T-cell (primary cell): ENCODE data around the gene CTBP2. TPM values are rescaled to one million over a fixed set of nuclear protein-coding genes. Genes with fewer than 3 reads are reported as not detected.

Source experiments
- ATAC-seq, 4 experiments: fragments of 200-7000 bp in 3 of 4; fragments of 150-1000 bp in 1 of 4; cut with Tn5 transposase; replicated peaks in 1 of 4; 1 replicate in 3 of 4; 2 replicates in 1 of 4; pipeline ENCODE4 v1.10.0; 2021; ENCODE audit warnings: moderate library complexity in 3 of 4, mild to moderate bottlenecking in 2 of 4, moderate number of reproducible peaks in 1 of 4
- CTCF ChIA-PET, 2 donors: fragments of 300-600 bp; sonication (Branson Sonifier 250); formaldehyde crosslinking; loops; one replicate each; lab custom pipeline; 2022; ENCODE audit warnings: antibody characterized with exemption in 2 of 2; lab: Charles Lee
- POLR2A ChIA-PET, 2 donors: fragments of 300-600 bp; sonication (Branson Sonifier 250); formaldehyde crosslinking; loops; one replicate each; lab custom pipeline; 2022; ENCODE audit warnings: antibody characterized with exemption in 2 of 2; lab: Charles Lee
- DNase-seq, 35 experiments: peaks; one replicate each; pipeline versions ENCODE4 v3.0.0 to v3.0.0-alpha.2; 2013 to 2023
- H3K27ac ChIP-seq: one replicate; pipeline ENCODE4 v1.5.1; 2013; ENCODE audit warnings: low read length
- H3K27me3 ChIP-seq, 2 experiments: replicated peaks in 1 of 2; 1 replicate in 1 of 2; 2 replicates in 1 of 2; pipeline versions ENCODE4 v1.6.1 to v1.7.0; 2013; ENCODE audit warnings: low read length in 1 of 2, mixed read lengths in 1 of 2; ENCODE audit not compliant: control insufficient read depth in 2 of 2, insufficient read depth in 2 of 2; ENCODE audit errors: extremely low read depth in 1 of 2
- H3K36me3 ChIP-seq, 2 donors: 1 replicate in 1 of 2; 2 replicates in 1 of 2; pipeline versions ENCODE4 v1.6.1 to v1.7.0; 2013; ENCODE audit warnings: low read length in 1 of 2; ENCODE audit not compliant: control insufficient read depth in 2 of 2, insufficient read depth in 1 of 2; ENCODE audit errors: extremely low read depth in 1 of 2
- H3K4me1 ChIP-seq, 2 experiments: 1 replicate in 1 of 2; 2 replicates in 1 of 2; pipeline versions ENCODE4 v1.6.1 to v1.7.0; 2013; ENCODE audit warnings: low read length in 2 of 2, mixed read lengths in 1 of 2; ENCODE audit not compliant: insufficient read depth in 2 of 2, control insufficient read depth in 1 of 2; ENCODE audit errors: extremely low read depth in 1 of 2
- H3K4me3 ChIP-seq, 2 donors: 1 replicate in 1 of 2; 2 replicates in 1 of 2; pipeline versions ENCODE4 v1.5.1 to v1.7.0; 2013; ENCODE audit warnings: mild to moderate bottlenecking in 2 of 2, low read length in 1 of 2, moderate library complexity in 1 of 2; ENCODE audit not compliant: control insufficient read depth in 1 of 2; ENCODE audit errors: extremely low read depth in 1 of 2
- H3K9me3 ChIP-seq: 2 replicates; pipeline ENCODE4 v1.7.0; 2013
- H3K27ac Mint-ChIP-seq, 2 donors: one replicate each; pipeline ENCODE4 v1.8.0; 2020 to 2021; ENCODE audit warnings: mild to moderate bottlenecking in 2 of 2, mixed read lengths in 2 of 2
- H3K27me3 Mint-ChIP-seq, 2 donors: one replicate each; pipeline ENCODE4 v1.8.0; 2021 to 2022; ENCODE audit warnings: mixed read lengths in 2 of 2
- H3K36me3 Mint-ChIP-seq: one replicate; pipeline ENCODE4 v1.8.0; 2021; ENCODE audit warnings: mixed read lengths
- H3K4me1 Mint-ChIP-seq, 3 donors: one replicate each; pipeline ENCODE4 v1.8.0; 2020 to 2022; ENCODE audit warnings: mixed read lengths in 3 of 3, mild to moderate bottlenecking in 1 of 3
- H3K4me3 Mint-ChIP-seq, 3 donors: one replicate each; pipeline ENCODE4 v1.8.0; 2020 to 2022; ENCODE audit warnings: mild to moderate bottlenecking in 3 of 3, mixed read lengths in 3 of 3, moderate library complexity in 3 of 3
- H3K9me3 Mint-ChIP-seq, 3 donors: one replicate each; pipeline ENCODE4 v1.8.0; 2020 to 2022; ENCODE audit warnings: mixed read lengths in 3 of 3
- WGBS: methylation state at CpG from one replicate; pipeline ENCODE4 v1.1.5; 2013; ENCODE audit warnings: missing lambda C conversion rate; ENCODE audit not compliant: insufficient coverage; 5-methylcytosine and 5-hydroxymethylcytosine counted together
- total RNA-seq, 35 experiments: library from RNA in 6 of 35; stranded (reverse) in 6 of 35; fragments of 120-200 nt in 1 of 35; gene quantifications; one replicate each; pipeline versions ENCODE4 v1.2.1 to v1.2.4 and lab custom pipeline; 2013 to 2026

The CTBP2 gene
- total RNA-seq, 5 donors from 2014 or later (not counting 1 experiment from before 2014, with no cell fraction given): 1.1 to 5.8 (median 3.1) TPM

DNA sequence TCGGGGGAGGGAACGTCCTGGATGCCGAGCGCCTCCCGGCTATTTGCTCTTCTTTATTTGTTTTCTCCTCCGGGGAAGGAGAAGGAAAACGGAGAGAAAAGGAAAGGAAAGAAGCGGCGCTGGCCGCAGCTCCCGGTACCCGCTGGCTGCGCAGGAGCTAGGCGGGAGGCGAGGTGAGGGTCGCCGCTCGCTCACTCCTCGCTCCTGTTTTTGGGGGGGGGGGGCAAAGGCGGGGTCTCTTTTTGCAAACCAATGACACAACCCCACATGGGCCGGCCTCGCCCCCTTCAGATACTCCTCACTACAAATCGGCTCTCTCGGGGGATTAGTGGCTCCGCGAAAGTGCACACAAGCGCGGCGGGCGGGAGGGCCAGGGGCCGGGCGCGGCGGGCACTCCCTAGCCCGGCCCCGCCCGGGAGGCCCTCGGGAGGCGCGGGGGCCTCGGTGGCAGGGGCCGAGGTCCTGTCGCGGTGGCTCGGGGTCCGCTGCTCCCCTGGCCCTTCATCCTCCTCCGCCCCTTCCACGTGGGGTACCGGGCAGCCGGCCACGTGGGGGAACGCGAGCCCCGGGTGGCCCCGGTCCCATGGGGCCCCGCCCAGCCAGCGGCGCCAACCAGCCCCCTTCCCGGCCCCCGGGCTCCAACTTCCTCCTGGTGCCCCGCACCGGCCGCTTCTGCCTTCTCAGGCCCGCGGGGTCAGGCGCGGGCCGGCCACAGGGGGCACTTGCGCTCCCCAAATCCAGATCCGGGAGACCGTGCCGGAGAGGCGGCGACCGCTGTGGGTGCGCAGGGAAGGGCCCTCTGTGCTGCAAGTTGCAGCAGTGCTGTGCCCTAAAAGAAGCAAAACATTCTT is 718 bp upstream of the CTBP2 start:
- Mint-ChIP-seq H3K27ac (no peak overlapping the region), H3K9me3 (no peaks in the 10 kb centered on the region), H3K27me3 (peaks cover 36 to 47% of the 10 kb centered on the region in 2 donors), H3K4me1 (peaks cover 6 to 9% (median 8%) of the 10 kb centered on the region in 3 donors), H3K4me3 (peak overlapping the region; percentile 63 to 70 (median 65)), H3K36me3 (no peaks in the 10 kb centered on the region)
- peaks cover 0 to 34% of the 10 kb centered on the region in 2 experiments for H3K27me3 ChIP-seq
- peak; percentile 21 to 53 (median 34) for ATAC-seq
- H3K36me3 ChIP-seq: no peaks in the 10 kb centered on the region
- DNase-seq: peak in 6 of 35 experiments; percentile 14 to 45 (median 22)
- 1% methylated on average over 46 of the region's 76 CpGs for WGBS
- no peaks in the 10 kb centered on the region for H3K9me3 ChIP-seq
- CTCF ChIA-PET: no interaction called here
- H3K4me1 ChIP-seq: peaks cover 2 to 13% of the 10 kb centered on the region in 2 experiments
- peak overlapping the region; percentile 23 to 62 for H3K4me3 ChIP-seq
- POLR2A ChIA-PET: no interaction called here
- no peak overlapping the region for H3K27ac ChIP-seq

DNA sequence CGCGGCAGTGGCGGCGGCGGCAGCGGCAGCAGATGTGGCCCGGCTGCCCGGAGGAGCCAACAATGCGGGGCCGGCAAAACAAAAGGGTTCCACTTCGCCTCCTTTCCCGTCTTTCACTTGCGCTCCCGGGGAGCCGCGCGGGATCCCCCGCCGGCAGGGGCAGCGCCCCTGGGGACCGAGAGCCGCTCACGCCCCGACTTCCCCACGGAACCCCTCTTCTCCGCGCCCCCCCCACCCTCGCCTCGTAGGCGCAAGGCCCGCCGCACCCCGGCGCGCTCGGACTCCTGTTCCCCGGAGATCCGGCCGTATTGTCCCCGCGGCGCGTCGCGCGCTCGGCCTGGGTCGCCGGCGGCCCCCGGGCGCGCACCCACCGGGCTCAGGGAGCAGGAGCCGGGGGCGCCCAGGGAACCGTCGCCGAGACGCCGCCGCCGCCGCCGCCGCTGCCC is 854 bp downstream of the CTBP2 start:
- Mint-ChIP-seq H3K4me1 (peaks cover 6 to 9% (median 8%) of the 10 kb centered on the region in 3 donors), H3K9me3 (no peaks in the 10 kb centered on the region), H3K4me3 (peak overlapping the region in 1 of 3 donors; percentile 50), H3K27me3 (peaks cover 47 to 56% of the 10 kb centered on the region in 2 donors), H3K36me3 (no peaks in the 10 kb centered on the region), H3K27ac (no peak overlapping the region)
- Histone ChIP-seq H3K9me3 (no peaks in the 10 kb centered on the region), H3K4me3 (peak overlapping the region; percentile 12 to 32), H3K4me1 (peaks cover 2 to 13% of the 10 kb centered on the region in 2 experiments), H3K27ac (no peak overlapping the region), H3K36me3 (no peaks in the 10 kb centered on the region), H3K27me3 (peaks cover 0 to 39% of the 10 kb centered on the region in 2 experiments)
- POLR2A ChIA-PET: no interaction called here
- DNase-seq: no peak
- WGBS: 1% methylated on average over 58 of the region's 66 CpGs
- CTCF ChIA-PET: no interaction called here
- peak in 1 of 4 experiments; percentile 12 for ATAC-seq

DNA sequence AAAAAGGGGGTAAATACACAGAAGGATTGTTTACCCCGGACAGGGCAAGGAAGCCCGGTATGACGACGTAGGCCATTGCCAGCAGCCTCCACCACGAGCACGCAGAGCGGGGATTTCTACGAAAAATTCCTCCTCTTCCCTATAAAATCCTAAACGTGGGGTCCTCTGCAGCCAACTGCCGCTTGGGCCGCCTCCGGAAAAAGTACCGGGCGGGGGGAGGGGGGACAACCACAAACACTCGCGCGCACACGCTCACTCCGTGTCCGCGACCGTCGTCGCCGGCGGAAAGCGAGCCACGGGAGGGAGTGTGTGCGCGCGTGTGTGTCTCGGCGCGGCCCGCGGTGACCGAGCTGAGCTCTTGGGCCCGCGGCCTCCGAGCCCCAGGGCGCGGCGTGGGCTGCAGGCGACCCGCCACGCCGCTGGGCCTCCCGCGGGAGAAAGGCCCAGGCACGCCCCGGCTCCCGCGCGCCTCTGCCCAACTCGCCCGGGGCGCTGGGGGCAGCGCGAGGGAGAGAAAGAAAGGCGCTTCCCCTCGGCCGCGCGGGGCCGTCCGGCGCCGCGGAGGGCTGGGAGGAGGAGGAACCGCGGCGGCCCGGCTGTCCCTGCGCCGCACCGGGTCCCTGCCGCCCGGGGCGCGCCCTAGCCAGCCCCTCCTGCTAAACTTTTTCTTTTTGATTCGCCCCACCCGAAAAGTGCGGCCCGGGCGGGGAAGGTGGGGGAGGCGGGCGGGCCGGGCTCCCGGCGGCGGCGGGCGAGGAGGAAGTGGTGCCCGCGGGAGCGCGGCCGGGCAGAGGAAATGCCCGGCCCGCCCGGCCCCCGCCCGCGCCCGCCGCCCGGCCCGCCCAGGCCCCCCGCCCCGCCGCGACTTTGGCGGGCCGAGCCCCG is 1.5 kb downstream of the CTBP2 start:
- Mint-ChIP-seq H3K4me3 (peak overlapping the region; percentile 70 to 81 (median 75)), H3K36me3 (no peaks in the 10 kb centered on the region), H3K27ac (no peak overlapping the region), H3K27me3 (peaks cover 51 to 57% of the 10 kb centered on the region in 2 donors), H3K9me3 (no peaks in the 10 kb centered on the region), H3K4me1 (peaks cover 6 to 9% (median 8%) of the 10 kb centered on the region in 3 donors)
- Histone ChIP-seq H3K36me3 (no peaks in the 10 kb centered on the region), H3K9me3 (no peaks in the 10 kb centered on the region), H3K27ac (no peak overlapping the region), H3K4me1 (peaks cover 2 to 13% of the 10 kb centered on the region in 2 experiments), H3K27me3 (peaks cover 0 to 37% of the 10 kb centered on the region in 2 experiments), H3K4me3 (peak overlapping the region; percentile 15 to 55)
- POLR2A ChIA-PET: no interaction called here
- under 1% methylated on average over 94 of the region's 115 CpGs for WGBS
- DNase-seq: peak in 2 of 35 experiments; percentile 26 to 27
- ATAC-seq: peak in 2 of 4 experiments; percentile 24 to 28
- CTCF ChIA-PET: no interaction called here

DNA sequence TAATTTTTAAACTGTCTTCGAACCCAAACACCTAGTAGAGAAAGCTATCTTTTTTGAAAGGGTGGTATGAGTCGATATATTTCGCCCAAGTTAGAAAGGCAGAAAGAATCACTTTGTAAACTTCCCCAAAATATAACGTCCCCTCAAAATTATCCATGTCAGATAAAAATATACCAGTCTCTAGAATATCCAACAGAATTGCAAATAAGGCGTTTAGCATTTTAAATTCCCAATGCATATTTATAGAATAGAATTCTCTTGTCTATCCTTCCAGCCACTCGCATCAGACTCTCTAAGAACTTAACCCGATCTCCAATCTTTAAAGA is 2.1 kb downstream of the CTBP2 start:
- H3K27ac Mint-ChIP-seq: no peak overlapping the region
- no CpG with 5 or more reads among the region's 7 CpGs for WGBS
- H3K36me3 ChIP-seq: no peaks in the 10 kb centered on the region

DNA sequence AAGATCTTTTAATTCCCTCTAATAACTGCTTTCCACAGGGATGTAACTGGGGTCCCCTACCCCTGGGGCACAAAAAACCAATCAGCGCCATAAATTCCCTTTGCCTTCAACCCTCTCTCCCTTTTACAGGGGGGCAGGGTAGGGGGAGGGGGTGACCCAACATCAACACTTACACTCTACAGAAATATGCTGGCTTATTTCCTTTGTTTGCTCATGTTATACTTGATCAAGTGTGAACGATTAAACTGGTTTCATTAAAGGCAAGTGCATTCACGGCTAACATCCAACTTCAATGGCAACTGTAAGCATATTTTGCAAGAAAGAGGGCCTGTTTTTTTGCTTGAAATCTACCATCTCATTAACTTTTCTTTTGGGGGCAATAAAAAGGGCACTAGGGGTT is 2.9 kb downstream of the CTBP2 start:
- Histone ChIP-seq H3K27me3 (peaks cover 0 to 46% of the 10 kb centered on the region in 2 experiments), H3K9me3 (no peaks in the 10 kb centered on the region), H3K4me1 (peaks cover 2 to 16% of the 10 kb centered on the region in 2 experiments), H3K36me3 (no peaks in the 10 kb centered on the region), H3K4me3 (no peak overlapping the region), H3K27ac (no peak overlapping the region)
- ChIA-PET CTCF (interaction anchor here in 1 of 2 donors (0.7 kb wide), 1 partner anchor 84 kb away, joined by 5 read pairs; no protein-coding TSS in a partner anchor), POLR2A (no interaction called here)
- peak overlapping the region in 1 of 2 donors; percentile 6 for H3K27ac Mint-ChIP-seq
- peaks cover 6 to 13% (median 7%) of the 10 kb centered on the region in 3 donors for H3K4me1 Mint-ChIP-seq
- ATAC-seq: no peak
- peak overlapping the region; percentile 55 to 75 (median 57) for H3K4me3 Mint-ChIP-seq
- no peaks in the 10 kb centered on the region for H3K9me3 Mint-ChIP-seq
- no CpG with 5 or more reads among the region's 3 CpGs for WGBS
- H3K27me3 Mint-ChIP-seq: peaks cover 55 to 64% of the 10 kb centered on the region in 2 donors
- H3K36me3 Mint-ChIP-seq: no peaks in the 10 kb centered on the region
- no peak for DNase-seq

More for the DNA sequence above, 2.1 kb downstream of the CTBP2 start:
- Mint-ChIP-seq H3K4me1 (peaks cover 6 to 13% (median 8%) of the 10 kb centered on the region in 3 donors), H3K9me3 (no peaks in the 10 kb centered on the region), H3K36me3 (no peaks in the 10 kb centered on the region), H3K4me3 (peak overlapping the region; percentile 70 to 81 (median 75)), H3K27me3 (peaks cover 57 to 63% of the 10 kb centered on the region in 2 donors)
- Histone ChIP-seq H3K27ac (no peak overlapping the region), H3K4me1 (peaks cover 2 to 13% of the 10 kb centered on the region in 2 experiments), H3K9me3 (no peaks in the 10 kb centered on the region), H3K27me3 (peaks cover 0 to 42% of the 10 kb centered on the region in 2 experiments), H3K4me3 (peak overlapping the region; percentile 15 to 55)
- CTCF ChIA-PET: no interaction called here
- POLR2A ChIA-PET: no interaction called here
- no peak for DNase-seq
- ATAC-seq: no peak
